Spleen (tissue), 7 donors: ENCODE measurements around the gene EYS.
"Not testable (repeated sequence)": the region's sequence is repeated elsewhere in the genome, so short reads cannot be mapped to it uniquely, and the experiment has no call there.

Source experiments
- POLR2A ChIP-seq, 3 donors: fragments of 450-650 bp; IDR thresholded peaks; one replicate each; pipeline ENCODE4 v1.5.1; 2017; ENCODE audit warnings: antibody characterized with exemption in 3 of 3, mild to moderate bottlenecking in 1 of 3
- TF ChIP-seq, protein P1 (sequence below), 11 experiments: fragments of 200-600 bp in 7 of 11; fragments of 450-650 bp in 4 of 11; sonication (generic) in 4 of 11; IDR thresholded peaks in 8 of 11; conservative IDR thresholded peaks in 3 of 11; 1 replicate in 7 of 11; 2 replicates in 4 of 11; pipeline versions ENCODE4 v1.4.0 to v1.8.0; 2016 to 2021; ENCODE audit warnings: antibody characterized with exemption in 11 of 11, inconsistent platforms in 4 of 11, mild to moderate bottlenecking in 1 of 11
- donor health status: DM: no; HTN: no; CAD: no; lungs with moderate emphysema.
- donor health status: DM: no; HTN: no; CAD: no.
- donor health status: DM: no; HTN: no; CAD: no.

DNA sequence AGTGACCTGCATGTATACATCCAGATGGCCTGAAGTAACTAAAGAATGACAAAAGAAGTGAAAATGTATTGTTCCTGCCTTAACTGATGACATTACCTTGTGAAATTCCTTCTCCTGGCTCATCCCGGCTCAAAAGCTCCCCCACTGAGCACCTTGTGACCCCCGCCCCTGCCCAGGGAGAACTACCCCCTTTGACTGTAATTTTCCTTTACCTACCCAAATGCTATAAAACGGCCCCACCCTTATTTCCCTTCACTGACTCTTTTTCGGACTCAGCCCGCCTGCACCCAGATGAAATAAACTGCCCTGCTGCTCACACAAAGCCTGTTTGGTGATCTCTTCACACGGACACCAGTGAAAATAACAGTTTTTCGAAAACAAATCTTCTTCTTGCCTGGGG lies 138.0 kb downstream of the EYS start:
- TF ChIP-seq, protein P1, sequence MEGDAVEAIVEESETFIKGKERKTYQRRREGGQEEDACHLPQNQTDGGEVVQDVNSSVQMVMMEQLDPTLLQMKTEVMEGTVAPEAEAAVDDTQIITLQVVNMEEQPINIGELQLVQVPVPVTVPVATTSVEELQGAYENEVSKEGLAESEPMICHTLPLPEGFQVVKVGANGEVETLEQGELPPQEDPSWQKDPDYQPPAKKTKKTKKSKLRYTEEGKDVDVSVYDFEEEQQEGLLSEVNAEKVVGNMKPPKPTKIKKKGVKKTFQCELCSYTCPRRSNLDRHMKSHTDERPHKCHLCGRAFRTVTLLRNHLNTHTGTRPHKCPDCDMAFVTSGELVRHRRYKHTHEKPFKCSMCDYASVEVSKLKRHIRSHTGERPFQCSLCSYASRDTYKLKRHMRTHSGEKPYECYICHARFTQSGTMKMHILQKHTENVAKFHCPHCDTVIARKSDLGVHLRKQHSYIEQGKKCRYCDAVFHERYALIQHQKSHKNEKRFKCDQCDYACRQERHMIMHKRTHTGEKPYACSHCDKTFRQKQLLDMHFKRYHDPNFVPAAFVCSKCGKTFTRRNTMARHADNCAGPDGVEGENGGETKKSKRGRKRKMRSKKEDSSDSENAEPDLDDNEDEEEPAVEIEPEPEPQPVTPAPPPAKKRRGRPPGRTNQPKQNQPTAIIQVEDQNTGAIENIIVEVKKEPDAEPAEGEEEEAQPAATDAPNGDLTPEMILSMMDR (IDR thresholded peaks at IDR 0.05 in 8 of 11, conservative IDR thresholded peaks at IDR 0.05 in 3 of 11), result not testable (repeated sequence)
- not testable (repeated sequence) for TF ChIP-seq POLR2A (IDR thresholded peaks at IDR 0.05)
